ENCODE measurements around the gene USP40. TPM values are rescaled to one million over a fixed set of nuclear protein-coding genes. Genes with fewer than 3 reads are reported as not detected.

Gene USP40
- polyA plus RNA-seq, 3 donors, result 4.0 to 13.5 (median 5.1) TPM

GRCh38 chr2:233437439-233437955 is 129.1 kb downstream of the USP40 start:
- Histone ChIP-seq H3K27me3 (ENCODE audit: control insufficient read depth in 2 of 2, insufficient read depth in 2 of 2, low read length in 2 of 2) (no peaks in the 10 kb centered on the region), H3K4me3 (replicated peaks in 1 of 3; ENCODE audit: low read depth in 2 of 3, low read length in 3 of 3) (no peak overlapping the region), H3K4me1 (ENCODE audit: control insufficient read depth in 1 of 2, insufficient read depth in 2 of 2, low read length in 2 of 2) (peaks cover 3 to 7% of the 10 kb centered on the region in 2 donors), H4K20me1 (ENCODE audit: insufficient read depth, low read length) (peaks cover 90% of the 10 kb centered on the region), H2AFZ (ENCODE audit: insufficient read depth, low read depth, low read length, poor library complexity, severe bottlenecking) (no peak overlapping the region), H3K4me2 (replicated peaks; ENCODE audit: extremely low read depth, low read length, poor library complexity, severe bottlenecking) (no peak overlapping the region), H3K9me3 (replicated peaks in 1 of 2; ENCODE audit: control insufficient read depth in 1 of 2, insufficient read depth in 1 of 2, low read length in 2 of 2) (no peaks in the 10 kb centered on the region), H3K79me2 (ENCODE audit: insufficient read depth, low read length) (peaks cover 33% of the 10 kb centered on the region), H3K9ac (ENCODE audit: insufficient read depth, low read length, poor library complexity, severe bottlenecking) (no peak overlapping the region), H3K36me3 (replicated peaks in 1 of 2; ENCODE audit: control insufficient read depth in 1 of 2, insufficient read depth in 2 of 2, low read length in 2 of 2) (peaks cover 72 to 86% of the 10 kb centered on the region in 2 donors), H3K27ac (ENCODE audit: low read depth in 1 of 2, low read length in 2 of 2) (no peak overlapping the region)
- Mint-ChIP-seq H3K27ac (peak overlapping the region in 1 of 7 donors; percentile 50), H3K9me3 (peaks cover 0 to 1% (median 0%) of the 10 kb centered on the region in 7 donors), H3K4me1 (peaks cover 12% of the 10 kb centered on the region), H3K27me3 (ENCODE audit: low read depth in 3 of 3) (no peaks in the 10 kb centered on the region), H3K4me3 (no peak overlapping the region), H3K36me3 (peaks cover 71 to 85% of the 10 kb centered on the region in 2 donors)
- intact Hi-C loops (cut with micrococcal nuclease), result no loop called here
- no peak for TF ChIP-seq CTCF (IDR thresholded peaks at IDR 0.05)
- DNase-seq, result no peak
- WGBS (ENCODE audit: insufficient coverage), result 97% methylated on average over 10 of the region's 14 CpGs

- H3K4me3 ChIP-seq (replicated peaks in 1 of 3; ENCODE audit: low read depth in 2 of 3, low read length in 3 of 3), result no peak overlapping the region
- Mint-ChIP-seq H3K4me1 (peaks cover 13% of the 10 kb centered on the region), H3K4me3 (no peak overlapping the region), H3K9me3 (peaks cover 0 to 2% (median 0%) of the 10 kb centered on the region in 7 donors), H3K27me3 (ENCODE audit: low read depth in 3 of 3) (no peaks in the 10 kb centered on the region), H3K27ac (peak overlapping the region in 2 of 7 donors; percentile 26 to 62), H3K36me3 (peaks cover 67 to 79% of the 10 kb centered on the region in 2 donors)
- intact Hi-C loops (cut with micrococcal nuclease), result no loop called here
- H4K20me1 ChIP-seq (ENCODE audit: insufficient read depth, low read length), result peaks cover 85% of the 10 kb centered on the region
- peaks cover 3 to 7% of the 10 kb centered on the region in 2 donors for H3K4me1 ChIP-seq (ENCODE audit: control insufficient read depth in 1 of 2, insufficient read depth in 2 of 2, low read length in 2 of 2)
- peaks cover 33% of the 10 kb centered on the region for H3K79me2 ChIP-seq (ENCODE audit: insufficient read depth, low read length)
- H3K4me2 ChIP-seq (replicated peaks; ENCODE audit: extremely low read depth, low read length, poor library complexity, severe bottlenecking), result no peak overlapping the region
- no peak overlapping the region for H3K9ac ChIP-seq (ENCODE audit: insufficient read depth, low read length, poor library complexity, severe bottlenecking)
- no peak overlapping the region for H3K27ac ChIP-seq (ENCODE audit: low read depth in 1 of 2, low read length in 2 of 2)
- 97% methylated on average over 14 of the region's 17 CpGs for WGBS (ENCODE audit: insufficient coverage)
- H3K27me3 ChIP-seq (ENCODE audit: control insufficient read depth in 2 of 2, insufficient read depth in 2 of 2, low read length in 2 of 2), result no peaks in the 10 kb centered on the region
- no peak overlapping the region for H2AFZ ChIP-seq (ENCODE audit: insufficient read depth, low read depth, low read length, poor library complexity, severe bottlenecking)
- no peak for TF ChIP-seq CTCF (IDR thresholded peaks at IDR 0.05)
- peaks cover 66 to 81% of the 10 kb centered on the region in 2 donors for H3K36me3 ChIP-seq (replicated peaks in 1 of 2; ENCODE audit: control insufficient read depth in 1 of 2, insufficient read depth in 2 of 2, low read length in 2 of 2)
- H3K9me3 ChIP-seq (replicated peaks in 1 of 2; ENCODE audit: control insufficient read depth in 1 of 2, insufficient read depth in 1 of 2, low read length in 2 of 2), result no peaks in the 10 kb centered on the region
- no peak for DNase-seq
These were observed 129.7 kb downstream of the USP40 start for GRCh38 chr2:233436691-233437438.
